Measurements from ENCODE around the gene HOXB4.

DNA sequence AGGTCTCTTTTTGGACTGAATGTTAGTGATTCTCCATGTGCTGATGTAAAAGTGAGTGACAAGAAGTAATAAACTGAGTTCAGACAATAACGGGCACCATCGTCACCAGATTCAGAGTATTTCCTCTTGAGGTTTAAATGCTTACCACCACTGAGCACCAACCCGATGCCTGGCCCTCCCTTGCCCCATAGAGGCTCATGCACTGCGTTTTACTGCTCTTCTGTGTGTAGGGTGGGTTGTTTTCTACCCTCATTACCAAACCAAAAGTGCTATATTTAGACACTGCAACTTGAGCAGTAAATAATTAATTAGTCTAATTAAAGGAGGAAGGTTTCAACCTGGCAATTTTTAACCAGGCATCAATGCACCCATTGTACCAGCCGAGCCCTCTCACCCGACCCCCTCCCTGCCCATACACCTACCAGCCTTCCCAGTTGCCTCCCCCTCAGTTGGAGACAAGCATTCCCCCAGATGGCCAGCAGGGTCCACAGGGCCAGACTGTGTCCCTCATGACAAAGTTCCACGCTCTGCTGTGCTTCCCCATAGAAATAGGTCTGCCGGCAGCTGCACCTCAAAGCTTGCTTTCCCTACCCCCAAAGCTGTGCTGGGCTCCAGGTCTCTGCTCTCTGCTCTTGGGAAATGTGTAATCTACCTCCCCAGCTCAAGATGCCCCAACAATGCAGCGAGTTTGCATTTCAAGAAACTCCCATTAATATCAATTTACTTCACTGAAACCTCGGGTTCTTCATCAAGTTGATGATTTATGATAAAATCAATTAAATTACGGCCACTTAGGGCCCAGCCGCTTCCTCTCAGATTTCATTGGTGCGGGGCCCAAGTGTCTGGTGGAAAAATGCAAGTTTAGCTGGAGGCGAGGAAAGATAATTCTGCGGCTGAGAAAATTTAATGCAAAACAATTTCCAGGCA is 16.0 kb downstream of the HOXB4 start:
- TF ChIP-seq, protein P1, sequence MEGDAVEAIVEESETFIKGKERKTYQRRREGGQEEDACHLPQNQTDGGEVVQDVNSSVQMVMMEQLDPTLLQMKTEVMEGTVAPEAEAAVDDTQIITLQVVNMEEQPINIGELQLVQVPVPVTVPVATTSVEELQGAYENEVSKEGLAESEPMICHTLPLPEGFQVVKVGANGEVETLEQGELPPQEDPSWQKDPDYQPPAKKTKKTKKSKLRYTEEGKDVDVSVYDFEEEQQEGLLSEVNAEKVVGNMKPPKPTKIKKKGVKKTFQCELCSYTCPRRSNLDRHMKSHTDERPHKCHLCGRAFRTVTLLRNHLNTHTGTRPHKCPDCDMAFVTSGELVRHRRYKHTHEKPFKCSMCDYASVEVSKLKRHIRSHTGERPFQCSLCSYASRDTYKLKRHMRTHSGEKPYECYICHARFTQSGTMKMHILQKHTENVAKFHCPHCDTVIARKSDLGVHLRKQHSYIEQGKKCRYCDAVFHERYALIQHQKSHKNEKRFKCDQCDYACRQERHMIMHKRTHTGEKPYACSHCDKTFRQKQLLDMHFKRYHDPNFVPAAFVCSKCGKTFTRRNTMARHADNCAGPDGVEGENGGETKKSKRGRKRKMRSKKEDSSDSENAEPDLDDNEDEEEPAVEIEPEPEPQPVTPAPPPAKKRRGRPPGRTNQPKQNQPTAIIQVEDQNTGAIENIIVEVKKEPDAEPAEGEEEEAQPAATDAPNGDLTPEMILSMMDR (IDR thresholded peaks at IDR 0.05) = no peak
- no peak for TF ChIP-seq POLR2A (IDR thresholded peaks at IDR 0.05)
